Activated T-cell treated with anti-CD3 and anti-CD28 coated beads for 4 hours (primary cell): ENCODE results near the gene EME2.
A peak's percentile ranks its signal among the peaks of the same experiment; 100 is the strongest.
"Not testable (repeated sequence)": the region's sequence is repeated elsewhere in the genome, so short reads cannot be mapped to it uniquely, and the experiment has no call there.

Experiments
- DNase-seq: peaks from one replicate; pipeline ENCODE4 v3.0.0-alpha.2; 2020

EME2 gene

GRCh38 chr16:1772362-1772907 lies at the start of gene EME2:
Gene EME2, plus strand, starts transcription at chr16:1772810. Its CDS starts 418 bp downstream, at chr16:1773228.
- DNase-seq, result peak; percentile 30

GRCh38 chr16:1723450-1724147 lies 49.0 kb upstream of the EME2 start:
- no peak for DNase-seq

- no peak for DNase-seq
Observed at GRCh38 chr16:1724491-1724890, 48.1 kb upstream of the EME2 start.

GRCh38 chr16:1726661-1727502 lies 45.7 kb upstream of the EME2 start:
- no peak for DNase-seq

- no peak for DNase-seq
Observed at GRCh38 chr16:1727651-1728624, 44.7 kb upstream of the EME2 start.

GRCh38 chr16:1729026-1729425 lies 43.6 kb upstream of the EME2 start:
- no peak for DNase-seq

- DNase-seq, result no peak
Observed at GRCh38 chr16:1729445-1729844, 43.2 kb upstream of the EME2 start.

- DNase-seq, result no peak
Observed at GRCh38 chr16:1731073-1731472, 41.5 kb upstream of the EME2 start.

- no peak for DNase-seq
Observed at GRCh38 chr16:1731603-1732002, 41.0 kb upstream of the EME2 start.

GRCh38 chr16:1732071-1732470 lies 40.5 kb upstream of the EME2 start:
- no peak for DNase-seq

GRCh38 chr16:1732551-1732987 lies 40.0 kb upstream of the EME2 start:
- DNase-seq, result not testable (repeated sequence)

GRCh38 chr16:1734123-1734522 lies 38.5 kb upstream of the EME2 start:
- DNase-seq, result no peak

- no peak for DNase-seq
Observed at GRCh38 chr16:1734816-1735215, 37.8 kb upstream of the EME2 start.

- no peak for DNase-seq
Observed at GRCh38 chr16:1740234-1740633, 32.4 kb upstream of the EME2 start.

- no peak for DNase-seq
Observed at GRCh38 chr16:1740781-1741490, 31.7 kb upstream of the EME2 start.

- DNase-seq, result no peak
Observed at GRCh38 chr16:1741553-1742165, 31.0 kb upstream of the EME2 start.

GRCh38 chr16:1743376-1744337 lies 29.0 kb upstream of the EME2 start:
- no peak for DNase-seq

- no peak for DNase-seq
Observed at GRCh38 chr16:1744338-1744840, 28.2 kb upstream of the EME2 start.

GRCh38 chr16:1745181-1745899 lies 27.3 kb upstream of the EME2 start:
- DNase-seq, result no peak
